ENCODE data around the gene GJD4.
A peak's percentile ranks its signal among the peaks of the same experiment; 100 is the strongest.

The GJD4 gene

GRCh38 chr10:35605191-35605590 is at the start of gene GJD4:
GJD4 (plus strand) TSS chr10:35605341; CDS start chr10:35605568, 227 bp downstream.
- DNase-seq, result no peak

- no peak for DNase-seq
Observed at GRCh38 chr10:35555962-35556930, 48.9 kb upstream of the GJD4 start.

GRCh38 chr10:35558276-35558675 is 46.9 kb upstream of the GJD4 start:
- DNase-seq, result no peak

- no peak for DNase-seq
Observed at GRCh38 chr10:35559416-35559815, 45.7 kb upstream of the GJD4 start.

GRCh38 chr10:35561715-35562114 is 43.4 kb upstream of the GJD4 start:
- no peak for DNase-seq

GRCh38 chr10:35562427-35562826 is 42.7 kb upstream of the GJD4 start:
- no peak for DNase-seq

GRCh38 chr10:35563261-35563891 is 41.8 kb upstream of the GJD4 start:
- peak; percentile 29 for DNase-seq

GRCh38 chr10:35564341-35564968 is 40.7 kb upstream of the GJD4 start:
- no peak for DNase-seq

GRCh38 chr10:35565602-35566081 is 39.5 kb upstream of the GJD4 start:
- DNase-seq, result no peak

GRCh38 chr10:35567951-35568350 is 37.2 kb upstream of the GJD4 start:
- DNase-seq, result no peak

GRCh38 chr10:35568483-35569015 is 36.6 kb upstream of the GJD4 start:
- DNase-seq, result no peak

- DNase-seq, result no peak
Observed at GRCh38 chr10:35569111-35569707, 35.9 kb upstream of the GJD4 start.

GRCh38 chr10:35569836-35570235 is 35.3 kb upstream of the GJD4 start:
- DNase-seq, result no peak

- DNase-seq, result no peak
Observed at GRCh38 chr10:35570397-35570796, 34.7 kb upstream of the GJD4 start.

GRCh38 chr10:35572583-35572982 is 32.6 kb upstream of the GJD4 start:
- no peak for DNase-seq

GRCh38 chr10:35573796-35574195 is 31.3 kb upstream of the GJD4 start:
- DNase-seq, result no peak

GRCh38 chr10:35574924-35575352 is 30.2 kb upstream of the GJD4 start:
- no peak for DNase-seq

- no peak for DNase-seq
Observed at GRCh38 chr10:35575640-35576039, 29.5 kb upstream of the GJD4 start.

GRCh38 chr10:35576730-35577129 is 28.4 kb upstream of the GJD4 start:
- no peak for DNase-seq

- DNase-seq, result no peak
Observed at GRCh38 chr10:35577926-35578617, 27.1 kb upstream of the GJD4 start.

GRCh38 chr10:35578618-35578956 is 26.6 kb upstream of the GJD4 start:
- no peak for DNase-seq

- DNase-seq, result no peak
Observed at GRCh38 chr10:35579116-35579515, 26.0 kb upstream of the GJD4 start.
